ENCODE data around the gene TUSC2. TPM values are rescaled to one million over a fixed set of nuclear protein-coding genes. Genes with fewer than 3 reads are reported as not detected.
A peak's percentile ranks its signal among the peaks of the same experiment; 100 is the strongest.

TUSC2 gene
- total RNA-seq, 1 experiment from 2014 or later, result 35.3 TPM

DNA sequence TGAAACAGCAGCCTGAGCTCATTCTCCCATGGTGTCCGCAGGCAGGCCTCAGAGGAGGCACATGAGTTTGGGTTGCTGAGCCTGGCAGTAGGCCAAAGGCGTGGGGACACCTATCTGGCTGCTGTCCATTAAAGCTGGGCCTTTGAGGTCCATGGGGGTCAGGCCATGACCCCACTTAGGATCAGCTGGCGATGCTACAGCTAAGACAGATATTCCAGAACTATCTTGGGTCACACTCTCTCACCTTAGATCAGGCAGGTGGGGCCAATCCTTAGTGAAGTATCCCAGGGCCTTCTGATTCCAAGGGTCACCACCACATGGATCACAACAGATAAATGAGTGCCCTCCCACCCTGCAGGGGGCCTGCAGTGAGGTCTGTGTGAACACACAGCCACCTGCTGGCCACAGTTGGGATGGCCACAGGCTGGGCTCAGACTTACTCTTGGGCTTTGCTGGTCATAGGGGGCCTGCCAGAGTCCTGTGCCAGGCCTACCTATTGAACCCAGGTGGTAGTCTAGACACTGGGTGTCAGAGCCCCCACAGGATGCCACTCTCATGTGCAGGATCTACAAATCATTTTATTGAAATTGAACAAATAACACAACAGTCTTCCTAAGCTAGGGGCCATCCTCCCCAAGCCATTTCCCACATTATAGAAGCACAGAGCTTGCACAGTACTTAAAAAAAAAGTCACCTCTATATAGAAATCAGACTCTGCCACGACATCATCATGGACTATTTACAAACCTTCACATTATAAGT is 3.5 kb downstream of the TUSC2 start:
- Histone ChIP-seq H3K4me3 (ENCODE audit: low read depth in 2 of 2, low read length in 2 of 2) (no peak overlapping the region), H3K27ac (ENCODE audit: low read length) (no peak overlapping the region), H3K9me3 (ENCODE audit: control insufficient read depth, insufficient read depth, low read depth, low read length) (no peaks in the 10 kb centered on the region), H3K4me1 (ENCODE audit: control insufficient read depth, insufficient read depth, low read length) (peaks cover 33% of the 10 kb centered on the region), H3K27me3 (ENCODE audit: control insufficient read depth, insufficient read depth, low read length) (no peaks in the 10 kb centered on the region), H3K36me3 (ENCODE audit: control insufficient read depth, insufficient read depth, low read length) (peaks cover 5% of the 10 kb centered on the region; the same call in 1 of the 2 replicates)
- no TSS peak for BruUV-seq (replicated peaks)
- POLR2A ChIA-PET, result interaction anchor here (0.7 kb wide), 1 partner anchor 288 kb away, joined by 3 read pairs; no protein-coding TSS in a partner anchor
- in situ Hi-C loops (cut with HindIII; ENCODE audit: low pct_unique_long_range_greater_than_20kb, low sequenced_read_pairs), result no loop called here
- ATAC-seq (peak; percentile 48), DNase-seq (ENCODE audit: low read depth, low spot score) (no peak)
- TF ChIP-seq, protein P1, sequence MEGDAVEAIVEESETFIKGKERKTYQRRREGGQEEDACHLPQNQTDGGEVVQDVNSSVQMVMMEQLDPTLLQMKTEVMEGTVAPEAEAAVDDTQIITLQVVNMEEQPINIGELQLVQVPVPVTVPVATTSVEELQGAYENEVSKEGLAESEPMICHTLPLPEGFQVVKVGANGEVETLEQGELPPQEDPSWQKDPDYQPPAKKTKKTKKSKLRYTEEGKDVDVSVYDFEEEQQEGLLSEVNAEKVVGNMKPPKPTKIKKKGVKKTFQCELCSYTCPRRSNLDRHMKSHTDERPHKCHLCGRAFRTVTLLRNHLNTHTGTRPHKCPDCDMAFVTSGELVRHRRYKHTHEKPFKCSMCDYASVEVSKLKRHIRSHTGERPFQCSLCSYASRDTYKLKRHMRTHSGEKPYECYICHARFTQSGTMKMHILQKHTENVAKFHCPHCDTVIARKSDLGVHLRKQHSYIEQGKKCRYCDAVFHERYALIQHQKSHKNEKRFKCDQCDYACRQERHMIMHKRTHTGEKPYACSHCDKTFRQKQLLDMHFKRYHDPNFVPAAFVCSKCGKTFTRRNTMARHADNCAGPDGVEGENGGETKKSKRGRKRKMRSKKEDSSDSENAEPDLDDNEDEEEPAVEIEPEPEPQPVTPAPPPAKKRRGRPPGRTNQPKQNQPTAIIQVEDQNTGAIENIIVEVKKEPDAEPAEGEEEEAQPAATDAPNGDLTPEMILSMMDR (IDR thresholded peaks at IDR 0.05), result peak; percentile 88
- TF ChIP-seq TCF7L2 (IDR thresholded peaks at IDR 0.05; ENCODE audit: low read depth, low read length), result no peak
- intact Hi-C loops (cut with micrococcal nuclease; ENCODE audit: unreplicated experiment), result no loop called here
- CTCF ChIA-PET, result interaction anchor here (0.6 to 1.1 kb wide), 4 partner anchors 12 to 190 kb away, joined by 3 to 4 read pairs (median 3); partner anchors contain the start of genes HYAL3 and NAA80

DNA sequence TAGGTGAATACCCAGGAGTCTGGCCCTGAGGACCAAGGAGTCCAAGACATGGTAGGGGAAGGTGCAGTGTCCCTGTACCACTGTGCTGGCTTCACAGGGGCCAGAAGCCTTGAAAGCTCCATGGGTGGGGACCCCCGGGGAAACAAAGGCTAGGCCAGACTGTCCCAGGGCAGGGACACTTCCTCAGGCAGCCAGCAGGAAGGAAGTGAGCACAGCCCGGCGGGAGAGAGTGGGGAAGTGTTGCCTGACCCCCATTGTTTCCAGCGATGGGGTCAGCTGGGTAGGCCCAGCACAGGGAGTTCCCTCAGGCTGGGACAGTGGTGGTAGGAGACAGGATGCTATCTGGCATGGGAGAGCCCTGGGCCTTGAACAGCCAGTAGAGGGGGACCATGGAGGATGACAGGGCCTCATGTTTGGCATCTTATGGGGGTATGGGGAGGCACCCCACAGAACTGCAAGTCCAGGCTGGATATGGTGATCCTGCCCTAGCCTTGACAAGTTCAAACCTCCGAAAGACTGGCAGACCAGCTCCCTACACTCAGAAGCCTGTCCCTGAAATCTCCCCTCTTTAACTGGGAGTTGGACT is 4.3 kb downstream of the TUSC2 start:
- CTCF ChIA-PET, result interaction anchor here (0.6 kb wide), 1 partner anchor 11 kb away, joined by 3 read pairs; no protein-coding TSS in a partner anchor
- in situ Hi-C loops (cut with HindIII; ENCODE audit: low pct_unique_long_range_greater_than_20kb, low sequenced_read_pairs), result no loop called here

More for the DNA sequence above, 4.3 kb downstream of the TUSC2 start:
- BruUV-seq (replicated peaks), result no TSS peak
- no peak for TF ChIP-seq TCF7L2 (IDR thresholded peaks at IDR 0.05; ENCODE audit: low read depth, low read length)
- no peak for TF ChIP-seq POLR2AphosphoS5 (IDR thresholded peaks at IDR 0.05; ENCODE audit: low read depth, low read length)
- TF ChIP-seq, protein P2, sequence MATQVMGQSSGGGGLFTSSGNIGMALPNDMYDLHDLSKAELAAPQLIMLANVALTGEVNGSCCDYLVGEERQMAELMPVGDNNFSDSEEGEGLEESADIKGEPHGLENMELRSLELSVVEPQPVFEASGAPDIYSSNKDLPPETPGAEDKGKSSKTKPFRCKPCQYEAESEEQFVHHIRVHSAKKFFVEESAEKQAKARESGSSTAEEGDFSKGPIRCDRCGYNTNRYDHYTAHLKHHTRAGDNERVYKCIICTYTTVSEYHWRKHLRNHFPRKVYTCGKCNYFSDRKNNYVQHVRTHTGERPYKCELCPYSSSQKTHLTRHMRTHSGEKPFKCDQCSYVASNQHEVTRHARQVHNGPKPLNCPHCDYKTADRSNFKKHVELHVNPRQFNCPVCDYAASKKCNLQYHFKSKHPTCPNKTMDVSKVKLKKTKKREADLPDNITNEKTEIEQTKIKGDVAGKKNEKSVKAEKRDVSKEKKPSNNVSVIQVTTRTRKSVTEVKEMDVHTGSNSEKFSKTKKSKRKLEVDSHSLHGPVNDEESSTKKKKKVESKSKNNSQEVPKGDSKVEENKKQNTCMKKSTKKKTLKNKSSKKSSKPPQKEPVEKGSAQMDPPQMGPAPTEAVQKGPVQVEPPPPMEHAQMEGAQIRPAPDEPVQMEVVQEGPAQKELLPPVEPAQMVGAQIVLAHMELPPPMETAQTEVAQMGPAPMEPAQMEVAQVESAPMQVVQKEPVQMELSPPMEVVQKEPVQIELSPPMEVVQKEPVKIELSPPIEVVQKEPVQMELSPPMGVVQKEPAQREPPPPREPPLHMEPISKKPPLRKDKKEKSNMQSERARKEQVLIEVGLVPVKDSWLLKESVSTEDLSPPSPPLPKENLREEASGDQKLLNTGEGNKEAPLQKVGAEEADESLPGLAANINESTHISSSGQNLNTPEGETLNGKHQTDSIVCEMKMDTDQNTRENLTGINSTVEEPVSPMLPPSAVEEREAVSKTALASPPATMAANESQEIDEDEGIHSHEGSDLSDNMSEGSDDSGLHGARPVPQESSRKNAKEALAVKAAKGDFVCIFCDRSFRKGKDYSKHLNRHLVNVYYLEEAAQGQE (IDR thresholded peaks at IDR 0.05; ENCODE audit: insufficient read depth in 1 of 2, low read depth in 2 of 2, low read length in 1 of 2), result no peak
- TF ChIP-seq SIN3A (IDR thresholded peaks at IDR 0.05; ENCODE audit: borderline replicate concordance, insufficient read depth, low read depth, low read length), result no peak
- TF ChIP-seq, protein P1 (IDR thresholded peaks at IDR 0.05), result no peak
- no peak overlapping the region for H3K4me3 ChIP-seq (ENCODE audit: low read depth in 2 of 2, low read length in 2 of 2)
- no peak for DNase-seq (ENCODE audit: low read depth, low spot score)
- H3K4me1 ChIP-seq (ENCODE audit: control insufficient read depth, insufficient read depth, low read length), result peaks cover 33% of the 10 kb centered on the region
- H3K27me3 ChIP-seq (ENCODE audit: control insufficient read depth, insufficient read depth, low read length), result no peaks in the 10 kb centered on the region
- POLR2A ChIA-PET, result interaction anchor here (0.7 kb wide), 1 partner anchor 287 kb away, joined by 3 read pairs; no protein-coding TSS in a partner anchor
- H3K27ac ChIP-seq (ENCODE audit: low read length), result no peak overlapping the region
- peaks cover 5% of the 10 kb centered on the region; the same call in 1 of the 2 replicates for H3K36me3 ChIP-seq (ENCODE audit: control insufficient read depth, insufficient read depth, low read length)
- ATAC-seq, result no peak
- intact Hi-C loops (cut with micrococcal nuclease; ENCODE audit: unreplicated experiment), result no loop called here
- H3K9me3 ChIP-seq (ENCODE audit: control insufficient read depth, insufficient read depth, low read depth, low read length), result no peaks in the 10 kb centered on the region

All from Panc1 (cell line).